GM18520 (cell line): ENCODE data around the gene ITCH.

Experiments
- ATAC-seq: cut with Tn5 transposase; IDR thresholded peaks from one replicate; pipeline ENCODE4 v1.9.1; 2021; ENCODE audit not compliant: unreplicated experiment

ITCH gene

GRCh38 chr20:34526466-34526865 lies 163.4 kb downstream of the ITCH start:
- no peak for ATAC-seq

GRCh38 chr20:34527016-34527415 lies 163.9 kb downstream of the ITCH start:
- ATAC-seq, result no peak

GRCh38 chr20:34528921-34529297 lies 165.8 kb downstream of the ITCH start:
- ATAC-seq, result no peak

- ATAC-seq, result no peak
Measured at GRCh38 chr20:34529742-34530141, 166.7 kb downstream of the ITCH start.

GRCh38 chr20:34530342-34530741 lies 167.3 kb downstream of the ITCH start:
- no peak for ATAC-seq

- ATAC-seq, result no peak
Measured at GRCh38 chr20:34531608-34532265, 168.7 kb downstream of the ITCH start.

GRCh38 chr20:34532320-34532719 lies 169.2 kb downstream of the ITCH start:
- no peak for ATAC-seq

- no peak for ATAC-seq
Measured at GRCh38 chr20:34532756-34533155, 169.7 kb downstream of the ITCH start.

GRCh38 chr20:34534391-34535165 lies 171.5 kb downstream of the ITCH start:
- no peak for ATAC-seq

- no peak for ATAC-seq
Measured at GRCh38 chr20:34535301-34535840, 172.3 kb downstream of the ITCH start.

- no peak for ATAC-seq
Measured at GRCh38 chr20:34535857-34536256, 172.8 kb downstream of the ITCH start.

- no peak for ATAC-seq
Measured at GRCh38 chr20:34536798-34537394, 173.8 kb downstream of the ITCH start.

GRCh38 chr20:34537651-34538050 lies 174.6 kb downstream of the ITCH start:
- no peak for ATAC-seq

- ATAC-seq, result no peak
Measured at GRCh38 chr20:34538671-34539123, 175.6 kb downstream of the ITCH start.

- no peak for ATAC-seq
Measured at GRCh38 chr20:34539756-34540155, 176.7 kb downstream of the ITCH start.

GRCh38 chr20:34540596-34541263 lies 177.7 kb downstream of the ITCH start:
- ATAC-seq, result no peak

- ATAC-seq, result no peak
Measured at GRCh38 chr20:34541264-34541901, 178.3 kb downstream of the ITCH start.

GRCh38 chr20:34541917-34542316 lies 178.8 kb downstream of the ITCH start:
- no peak for ATAC-seq

- ATAC-seq, result no peak
Measured at GRCh38 chr20:34542439-34542838, 179.4 kb downstream of the ITCH start.

- no peak for ATAC-seq
Measured at GRCh38 chr20:34543463-34544056, 180.5 kb downstream of the ITCH start.
